Skeletal muscle cell (primary cell): ENCODE data around the gene SPAG16.

Source experiments
- DNase-seq: peaks from one replicate; pipeline ENCODE4 v3.0.0-alpha.2; 2010; ENCODE audit warnings: low read depth
- H3K4me3 ChIP-seq: 2 replicates; pipeline ENCODE4 v1.5.1; 2011; ENCODE audit warnings: low read depth, mild to moderate bottlenecking, control low read depth, low read length, moderate library complexity

SPAG16 gene

GRCh38 chr2:214098811-214099210 is 814.5 kb downstream of the SPAG16 start:
- H3K4me3 ChIP-seq, result no peak overlapping the region
- no peak for DNase-seq

GRCh38 chr2:214100488-214100887 is 816.2 kb downstream of the SPAG16 start:
- H3K4me3 ChIP-seq, result no peak overlapping the region
- DNase-seq, result no peak

DNA sequence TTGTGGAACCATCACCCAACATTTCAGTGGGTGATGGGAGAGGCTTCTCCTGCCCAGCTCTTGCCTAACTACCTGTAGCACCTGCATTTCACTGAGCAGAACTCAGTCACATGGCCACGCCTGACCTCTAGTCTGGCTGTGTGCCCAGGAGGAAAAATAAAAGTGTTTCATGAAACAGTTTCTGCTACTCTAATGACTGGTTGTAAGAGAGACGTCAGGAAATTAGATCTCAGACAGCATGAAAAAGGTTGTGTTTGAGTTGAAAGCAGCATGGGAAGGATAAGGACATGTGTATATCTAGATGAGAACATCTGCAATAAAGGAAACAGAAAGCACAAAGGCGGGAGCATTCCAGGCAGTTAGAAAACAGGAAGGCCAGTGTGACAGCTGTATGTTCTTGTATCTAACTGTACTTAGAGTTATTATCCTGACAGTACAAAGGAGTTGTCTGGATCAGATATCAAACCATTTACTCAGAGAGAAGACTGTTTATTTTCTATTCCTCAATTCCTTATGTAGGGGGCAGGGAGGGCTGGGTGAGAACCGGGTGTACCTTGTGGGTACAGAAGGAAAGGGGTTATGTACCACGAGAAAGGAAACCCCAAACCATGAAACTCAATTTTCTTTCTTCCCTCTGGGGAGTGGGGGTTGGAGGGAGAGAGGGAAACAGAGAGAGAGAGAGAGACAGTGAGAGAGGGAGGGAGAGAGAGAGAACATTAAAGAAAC is 819.2 kb downstream of the SPAG16 start:
- DNase-seq, result peak; percentile 18
- H3K4me3 ChIP-seq, result no peak overlapping the region

- no peak for DNase-seq
- H3K4me3 ChIP-seq, result no peak overlapping the region
These were observed 820.0 kb downstream of the SPAG16 start for GRCh38 chr2:214104219-214104618.

GRCh38 chr2:214104967-214105366 is 820.7 kb downstream of the SPAG16 start:
- DNase-seq, result no peak

DNA sequence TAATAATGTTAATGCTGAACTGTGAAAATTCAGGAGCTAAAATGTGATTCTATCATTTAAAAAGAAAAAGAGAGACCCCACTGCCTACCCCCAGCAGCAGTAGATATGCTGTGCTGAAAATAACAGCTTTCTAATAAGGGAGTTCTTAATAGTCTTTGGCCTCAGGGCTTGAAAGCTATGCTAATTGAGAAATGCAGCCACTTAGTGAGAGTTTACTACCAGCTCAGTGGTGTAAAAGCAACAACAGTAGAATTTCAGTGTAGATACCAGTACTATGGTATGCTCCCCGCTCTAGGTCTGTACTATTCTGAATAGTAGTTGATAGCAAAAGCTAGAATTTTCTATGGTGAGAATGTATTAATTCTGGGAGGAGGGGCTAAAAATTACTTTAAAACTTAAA is 823.5 kb downstream of the SPAG16 start:
- no peak overlapping the region for H3K4me3 ChIP-seq
- DNase-seq, result no peak

More at GRCh38 chr2:214104967-214105366, 820.7 kb downstream of the SPAG16 start:
- no peak overlapping the region for H3K4me3 ChIP-seq

- H3K4me3 ChIP-seq, result no peak overlapping the region
- DNase-seq, result no peak
These were observed 824.3 kb downstream of the SPAG16 start for GRCh38 chr2:214108598-214108997.

DNA sequence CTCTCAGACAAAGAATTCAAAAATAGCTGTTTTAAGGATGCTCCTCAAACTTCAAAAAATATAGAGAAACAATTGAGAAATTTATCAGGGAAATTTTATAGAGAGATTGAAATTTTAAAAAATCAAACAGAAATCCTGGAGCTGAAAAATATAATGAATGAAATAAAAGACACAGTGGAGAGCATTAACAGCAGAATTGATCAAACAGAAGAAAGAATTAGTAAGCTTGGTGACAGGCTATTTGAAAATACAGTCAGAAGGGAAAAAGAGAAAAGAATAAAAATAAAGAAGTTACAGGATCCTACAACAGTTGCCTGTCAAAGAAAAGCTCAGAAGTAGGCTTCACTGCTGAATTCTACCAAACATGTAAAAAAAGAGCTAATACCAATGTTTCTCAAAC is 832.8 kb downstream of the SPAG16 start:
- no peak for DNase-seq
- H3K4me3 ChIP-seq, result no peak overlapping the region

- no peak overlapping the region for H3K4me3 ChIP-seq
- peak; percentile 46 for DNase-seq
These were observed 841.9 kb downstream of the SPAG16 start for GRCh38 chr2:214126135-214126534.

DNA sequence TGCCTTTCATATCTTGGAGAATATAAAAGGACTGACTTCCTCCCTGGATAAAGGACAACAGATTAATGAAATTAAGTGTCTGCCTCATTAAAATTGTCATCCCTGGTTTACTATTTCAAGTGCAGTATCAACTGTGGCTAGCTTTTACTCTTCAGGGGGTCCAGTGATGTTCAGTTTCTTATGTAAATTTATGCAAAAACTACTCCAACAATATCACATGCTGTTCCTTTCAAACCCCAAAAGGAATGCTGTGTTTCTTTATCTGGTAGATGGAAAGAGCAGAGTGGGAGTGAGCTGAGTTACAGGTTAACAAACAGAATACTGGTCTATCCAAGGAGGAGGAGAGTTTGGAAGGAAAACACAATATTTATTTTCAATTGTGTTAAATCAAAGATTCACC is 842.9 kb downstream of the SPAG16 start:
- no peak for DNase-seq
- no peak overlapping the region for H3K4me3 ChIP-seq

- H3K4me3 ChIP-seq, result no peak overlapping the region
- peak; percentile 74 for DNase-seq
These were observed 843.3 kb downstream of the SPAG16 start for GRCh38 chr2:214127571-214127970.

- DNase-seq, result no peak
- no peak overlapping the region for H3K4me3 ChIP-seq
These were observed 843.8 kb downstream of the SPAG16 start for GRCh38 chr2:214128040-214128439.

DNA sequence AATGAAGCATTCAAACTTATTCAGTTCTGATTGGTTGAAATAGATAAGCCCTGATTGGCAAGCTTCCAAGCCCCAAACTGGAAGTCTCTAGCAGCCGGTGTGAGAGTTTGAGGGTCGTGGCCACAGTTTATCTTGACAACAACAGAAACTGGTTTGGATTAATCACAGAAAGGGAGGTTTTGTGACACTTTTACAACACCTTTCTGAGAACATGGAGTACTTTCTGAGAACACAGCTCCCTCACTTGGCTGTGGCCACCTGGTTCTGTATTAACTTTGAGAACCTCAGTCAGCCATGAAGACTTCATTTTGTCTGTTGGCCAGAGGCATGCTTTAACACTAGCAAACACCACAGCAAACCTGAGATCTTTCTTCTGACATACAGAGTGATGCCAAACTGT is 845.9 kb downstream of the SPAG16 start:
- no peak overlapping the region for H3K4me3 ChIP-seq
- DNase-seq, result no peak

GRCh38 chr2:214135966-214136365 is 851.7 kb downstream of the SPAG16 start:
- DNase-seq, result peak; percentile 2
- no peak overlapping the region for H3K4me3 ChIP-seq

- H3K4me3 ChIP-seq, result no peak overlapping the region
These were observed 854.5 kb downstream of the SPAG16 start for GRCh38 chr2:214138779-214139178.

GRCh38 chr2:214139630-214140284 is 855.5 kb downstream of the SPAG16 start:
- no peak overlapping the region for H3K4me3 ChIP-seq
- DNase-seq, result no peak

More at GRCh38 chr2:214138779-214139178, 854.5 kb downstream of the SPAG16 start:
- DNase-seq, result no peak

- H3K4me3 ChIP-seq, result no peak overlapping the region
- no peak for DNase-seq
These were observed 872.7 kb downstream of the SPAG16 start for GRCh38 chr2:214156971-214157370.

DNA sequence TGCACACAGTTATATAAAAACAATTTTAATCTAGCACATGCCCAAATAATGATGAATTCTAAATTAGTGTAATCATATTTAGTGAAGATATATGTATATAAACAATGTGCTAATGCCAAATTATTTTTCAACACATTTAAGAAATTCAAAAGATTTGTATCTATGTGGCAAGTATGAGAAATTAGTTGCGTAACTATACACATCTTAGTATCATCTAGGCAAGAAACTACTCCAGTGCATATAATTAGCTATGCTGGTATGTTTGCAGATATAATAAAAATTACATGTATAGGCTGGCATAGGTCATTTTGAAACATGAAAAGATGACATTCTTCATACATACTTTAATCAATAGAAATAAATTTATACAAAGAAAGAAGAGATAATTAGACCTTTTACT is 874.6 kb downstream of the SPAG16 start:
- no peak overlapping the region for H3K4me3 ChIP-seq

GRCh38 chr2:214169281-214169680 is 885.0 kb downstream of the SPAG16 start:
- no peak for DNase-seq
- H3K4me3 ChIP-seq, result no peak overlapping the region

More for the DNA sequence above, 874.6 kb downstream of the SPAG16 start:
- DNase-seq, result no peak

DNA sequence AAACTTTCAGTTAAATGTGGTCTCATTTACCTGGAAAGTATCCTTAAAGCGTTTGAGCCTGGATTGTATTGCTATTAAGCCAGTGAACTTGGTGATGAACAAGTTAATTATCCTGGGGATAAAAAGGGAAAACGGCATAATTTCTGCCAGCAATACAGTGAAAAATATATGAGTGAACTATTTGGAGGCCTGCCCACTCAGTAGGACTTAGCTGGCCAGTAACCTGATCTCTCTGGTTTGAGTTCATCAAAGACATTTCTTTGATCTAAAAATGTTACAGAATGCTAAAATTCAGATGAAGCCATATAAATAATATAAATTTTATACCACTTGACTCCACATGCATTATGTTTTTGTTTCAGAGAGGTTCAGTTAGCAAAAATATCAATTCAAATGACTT is 885.5 kb downstream of the SPAG16 start:
- DNase-seq, result peak; percentile 8
- H3K4me3 ChIP-seq, result no peak overlapping the region

DNA sequence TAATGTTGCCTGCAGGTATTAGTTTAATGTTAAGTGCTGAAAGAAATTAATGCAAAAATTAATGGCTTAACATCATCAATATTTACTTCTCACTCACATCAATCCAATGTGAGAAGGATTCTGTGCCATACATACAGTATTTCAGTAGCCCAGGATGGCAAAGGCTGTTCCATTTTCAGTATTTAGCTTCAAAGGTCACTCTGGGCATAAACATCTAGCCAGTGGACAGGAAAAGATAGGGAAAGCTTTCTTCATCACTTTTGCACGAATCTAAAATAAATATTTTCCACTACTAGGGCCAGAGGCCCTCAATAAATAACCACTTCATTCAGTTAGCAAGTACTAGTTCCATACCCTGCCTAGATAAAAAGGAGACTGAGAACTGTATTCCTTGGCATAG is 890.3 kb downstream of the SPAG16 start:
- no peak overlapping the region for H3K4me3 ChIP-seq
- DNase-seq, result no peak
